ENCODE results near the gene CHKA. TPM values are rescaled to one million over a fixed set of nuclear protein-coding genes. Genes with fewer than 3 reads are reported as not detected.

Gene CHKA
- total and polyA plus RNA-seq, 2 donors (not counting 3 experiments of a cell fraction or from before 2014, with no cell fraction given): 21.4 to 25.1 TPM

GRCh38 chr11:68149417-68149816 lies 28.2 kb upstream of the CHKA start:
- dilution Hi-C loops (cut with MboI; ENCODE audit: extremely low pct_ligation_motif_present, low sequenced_read_pairs) (no loop called here), intact Hi-C loops (cut with micrococcal nuclease) (no loop called here)
- BruUV-seq (replicated peaks): no TSS peak
- Histone ChIP-seq H3K79me2 (ENCODE audit: control insufficient read depth, insufficient read depth, low read length) (no peaks in the 10 kb centered on the region), H4K20me1 (replicated peaks; ENCODE audit: control insufficient read depth, extremely low read depth, insufficient read depth, low read length) (no peaks in the 10 kb centered on the region), H3K4me1 (ENCODE audit: control insufficient read depth, extremely low read depth, insufficient read depth, low read length) (peaks cover 21% of the 10 kb centered on the region), H3K9ac (replicated peaks; ENCODE audit: extremely low read depth, insufficient read depth, low read length) (no peak overlapping the region), H3K4me2 (ENCODE audit: insufficient read depth, low read length) (no peak overlapping the region), H3K27me3 (ENCODE audit: control insufficient read depth in 2 of 2, insufficient read depth in 2 of 2, low read length in 2 of 2) (no peaks in the 10 kb centered on the region), H3K27ac (ENCODE audit: insufficient read depth, low read depth, low read length) (no peak overlapping the region), H3K9me3 (replicated peaks; ENCODE audit: control insufficient read depth, insufficient read depth, low read length) (no peaks in the 10 kb centered on the region), H3K36me3 (ENCODE audit: control insufficient read depth in 2 of 2, extremely low read depth in 1 of 2, insufficient read depth in 2 of 2, low read length in 2 of 2) (no peaks in the 10 kb centered on the region), H3K4me3 (replicated peaks in 1 of 3; ENCODE audit: insufficient read depth in 1 of 3, low read depth in 1 of 3, low read length in 3 of 3) (no peak overlapping the region), H3K9me1 (replicated peaks; ENCODE audit: control insufficient read depth, extremely low read depth, insufficient read depth, low read length) (no peaks in the 10 kb centered on the region), H2AFZ (ENCODE audit: low read depth, low read length) (no peak overlapping the region)
- no peak for DNase-seq (ENCODE audit: low read depth, low spot score)
- no peak for FAIRE-seq
- TF ChIP-seq, protein P1, sequence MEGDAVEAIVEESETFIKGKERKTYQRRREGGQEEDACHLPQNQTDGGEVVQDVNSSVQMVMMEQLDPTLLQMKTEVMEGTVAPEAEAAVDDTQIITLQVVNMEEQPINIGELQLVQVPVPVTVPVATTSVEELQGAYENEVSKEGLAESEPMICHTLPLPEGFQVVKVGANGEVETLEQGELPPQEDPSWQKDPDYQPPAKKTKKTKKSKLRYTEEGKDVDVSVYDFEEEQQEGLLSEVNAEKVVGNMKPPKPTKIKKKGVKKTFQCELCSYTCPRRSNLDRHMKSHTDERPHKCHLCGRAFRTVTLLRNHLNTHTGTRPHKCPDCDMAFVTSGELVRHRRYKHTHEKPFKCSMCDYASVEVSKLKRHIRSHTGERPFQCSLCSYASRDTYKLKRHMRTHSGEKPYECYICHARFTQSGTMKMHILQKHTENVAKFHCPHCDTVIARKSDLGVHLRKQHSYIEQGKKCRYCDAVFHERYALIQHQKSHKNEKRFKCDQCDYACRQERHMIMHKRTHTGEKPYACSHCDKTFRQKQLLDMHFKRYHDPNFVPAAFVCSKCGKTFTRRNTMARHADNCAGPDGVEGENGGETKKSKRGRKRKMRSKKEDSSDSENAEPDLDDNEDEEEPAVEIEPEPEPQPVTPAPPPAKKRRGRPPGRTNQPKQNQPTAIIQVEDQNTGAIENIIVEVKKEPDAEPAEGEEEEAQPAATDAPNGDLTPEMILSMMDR (IDR thresholded peaks at IDR 0.05; ENCODE audit: extremely low read depth in 1 of 2, insufficient read depth in 1 of 2, low read depth in 1 of 2, low read length in 2 of 2): no peak
- no peak for TF ChIP-seq MYC (IDR thresholded peaks at IDR 0.05; ENCODE audit: low read depth, low read length)
- TF ChIP-seq EZH2 (IDR thresholded peaks at IDR 0.05; ENCODE audit: borderline replicate concordance, low read depth, low read length, severe bottlenecking): no peak
- no peak for TF ChIP-seq JUN (IDR thresholded peaks at IDR 0.05; ENCODE audit: borderline replicate concordance, insufficient read depth, insufficient read length, low read depth)
- TF ChIP-seq FOS (IDR thresholded peaks at IDR 0.05; ENCODE audit: borderline replicate concordance, insufficient read depth, low read length): no peak
- TF ChIP-seq, protein P2, sequence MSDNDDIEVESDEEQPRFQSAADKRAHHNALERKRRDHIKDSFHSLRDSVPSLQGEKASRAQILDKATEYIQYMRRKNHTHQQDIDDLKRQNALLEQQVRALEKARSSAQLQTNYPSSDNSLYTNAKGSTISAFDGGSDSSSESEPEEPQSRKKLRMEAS (IDR thresholded peaks at IDR 0.05; ENCODE audit: insufficient read depth, insufficient read length): no peak
- no peak for TF ChIP-seq POLR2A (IDR thresholded peaks at IDR 0.05; ENCODE audit: low read depth, low read length)
- no peak for TF ChIP-seq GATA2 (IDR thresholded peaks at IDR 0.05; ENCODE audit: insufficient read depth, insufficient read length, low read depth, low read length)
- TF ChIP-seq POLR2AphosphoS5 (IDR thresholded peaks at IDR 0.05; ENCODE audit: insufficient read depth, low read depth, low read length): no peak
- ChIA-PET CTCF (interaction anchor here (1.4 kb wide), 1 partner anchor 60 kb away, joined by 3 read pairs; no protein-coding TSS in a partner anchor), POLR2A (no interaction called here)

Measured in endothelial cell of umbilical vein (primary cell).